HEK293 (cell line): ENCODE results near the gene ASPDH.

Experiments used
- CTCF ChIA-PET: fragments of 350-600 bp; formaldehyde crosslinking; extraction: SDS; loops from one replicate; lab custom pipeline; 2021; ENCODE audit warnings: antibody characterized with exemption; lab: Yijun Ruan, JAX
- POLR2A ChIA-PET: fragments of 300-600 bp; formaldehyde crosslinking; extraction: SDS; loops from one replicate; lab custom pipeline; 2020; ENCODE audit warnings: antibody characterized with exemption, inconsistent platforms; lab: Yijun Ruan, JAX
- H3K27ac ChIP-seq: fragments of 200-500 bp; sonication (Bioruptor generic); 2 replicates; pipeline ENCODE4 v1.5.1; 2014; ENCODE audit warnings: low read depth, low read length, control low read depth, inconsistent platforms; ENCODE audit errors: extremely low read depth
- H3K36me3 ChIP-seq, 2 experiments: fragments of 200-500 bp in 1 of 2; sonication (Bioruptor generic) in 1 of 2; 1 replicate in 1 of 2; 2 replicates in 1 of 2; pipeline ENCODE4 v1.5.1; 2014 to 2017; ENCODE audit warnings: inconsistent platforms in 2 of 2, low read length in 2 of 2; ENCODE audit not compliant: control insufficient read depth in 2 of 2, insufficient read depth in 1 of 2
- H3K4me1 ChIP-seq: fragments of 200-500 bp; sonication (Bioruptor generic); 2 replicates; pipeline ENCODE4 v1.5.1; 2014; ENCODE audit warnings: mild to moderate bottlenecking, low read length, inconsistent platforms; ENCODE audit not compliant: control insufficient read depth, insufficient read depth
- H3K4me3 ChIP-seq: 2 replicates; pipeline ENCODE4 v1.5.1; 2011; ENCODE audit warnings: low read depth, mild to moderate bottlenecking, control low read depth, low read length, moderate library complexity
- H3K9me3 ChIP-seq: fragments of 200-500 bp; sonication (Bioruptor generic); 2 replicates; pipeline ENCODE4 v1.5.1; 2014; ENCODE audit warnings: low read depth, low read length, inconsistent platforms; ENCODE audit not compliant: control insufficient read depth, insufficient read depth
- ELK4 ChIP-seq: IDR thresholded peaks from 2 replicates; pipeline ENCODE4 v1.6.1; 2011; ENCODE audit warnings: mild to moderate bottlenecking, low read depth, low read length, borderline replicate concordance
- GLIS1 ChIP-seq: fragments of 450-650 bp; formaldehyde crosslinking; IDR thresholded peaks from 2 replicates; pipeline ENCODE4 v1.5.1; 2016; ENCODE audit warnings: missing biosample characterization, missing genetic modification characterization
- KLF8 ChIP-seq: fragments of 450-650 bp; formaldehyde crosslinking; IDR thresholded peaks from 2 replicates; pipeline ENCODE4 v1.5.1; 2016; ENCODE audit warnings: missing biosample characterization, missing genetic modification characterization
- KLF9 ChIP-seq: fragments of 450-650 bp; formaldehyde crosslinking; IDR thresholded peaks from 2 replicates; pipeline ENCODE4 v1.5.1; 2016; ENCODE audit warnings: missing biosample characterization, missing genetic modification characterization, low read depth
- ZIC2 ChIP-seq: fragments of 450-650 bp; formaldehyde crosslinking; IDR thresholded peaks from 2 replicates; pipeline ENCODE4 v1.5.1; 2016; ENCODE audit warnings: missing biosample characterization, missing genetic modification characterization
- ZNF26 ChIP-seq: fragments of 450-650 bp; formaldehyde crosslinking; IDR thresholded peaks from 2 replicates; pipeline ENCODE4 v1.5.1; 2016; ENCODE audit warnings: missing biosample characterization, missing genetic modification characterization
- ZNF777 ChIP-seq: fragments of 450-650 bp; formaldehyde crosslinking; IDR thresholded peaks from 2 replicates; pipeline ENCODE4 v1.5.1; 2017; ENCODE audit warnings: missing biosample characterization, missing genetic modification characterization, borderline replicate concordance
- ZSCAN16 ChIP-seq: fragments of 450-650 bp; formaldehyde crosslinking; IDR thresholded peaks from 2 replicates; pipeline ENCODE4 v1.5.1; 2016; ENCODE audit warnings: missing biosample characterization, missing genetic modification characterization
- TF ChIP-seq, protein P1 (sequence below): fragments of 450-650 bp; formaldehyde crosslinking; IDR thresholded peaks from 2 replicates; pipeline ENCODE4 v1.5.1; 2017; ENCODE audit warnings: missing biosample characterization, missing genetic modification characterization
- TF ChIP-seq, protein P2 (sequence below): fragments of 450-650 bp; formaldehyde crosslinking; IDR thresholded peaks from 2 replicates; pipeline ENCODE4 v1.5.1; 2017; ENCODE audit warnings: missing biosample characterization, missing genetic modification characterization
- TF ChIP-seq, protein P3 (sequence below): fragments of 450-650 bp; formaldehyde crosslinking; IDR thresholded peaks from 2 replicates; pipeline ENCODE4 v1.5.1; 2016; ENCODE audit warnings: missing biosample characterization, missing genetic modification characterization

ASPDH gene

GRCh38 chr19:50513746-50514345 lies at the start of gene ASPDH:
TSS of gene ASPDH (minus strand) at chr19:50513913. CDS start at chr19:50513823, 90 bp downstream.
- CTCF ChIA-PET: interaction anchor here (2.6 kb wide), 1 partner anchor 24 kb away, joined by 11 read pairs; no protein-coding TSS in a partner anchor
- POLR2A ChIA-PET: no interaction called here
- peaks cover 0 to 7% of the 10 kb centered on the region in 2 experiments; a peak in 1 of 3 replicates for H3K36me3 ChIP-seq
- TF ChIP-seq KLF9 (tag by site-specific recombination): peak; percentile 44; the same call in 1 of the 2 replicates
- TF ChIP-seq ZNF26: no peak
- TF ChIP-seq, all 188 proteins: peak for 1
- Histone ChIP-seq H3K4me3 (no peak within 1 kb of the TSS), H3K4me1 (peaks cover 5% of the 10 kb centered on the region), H3K27ac (no peak within 1 kb of the TSS), H3K9me3 (no peaks in the 10 kb centered on the region)

DNA sequence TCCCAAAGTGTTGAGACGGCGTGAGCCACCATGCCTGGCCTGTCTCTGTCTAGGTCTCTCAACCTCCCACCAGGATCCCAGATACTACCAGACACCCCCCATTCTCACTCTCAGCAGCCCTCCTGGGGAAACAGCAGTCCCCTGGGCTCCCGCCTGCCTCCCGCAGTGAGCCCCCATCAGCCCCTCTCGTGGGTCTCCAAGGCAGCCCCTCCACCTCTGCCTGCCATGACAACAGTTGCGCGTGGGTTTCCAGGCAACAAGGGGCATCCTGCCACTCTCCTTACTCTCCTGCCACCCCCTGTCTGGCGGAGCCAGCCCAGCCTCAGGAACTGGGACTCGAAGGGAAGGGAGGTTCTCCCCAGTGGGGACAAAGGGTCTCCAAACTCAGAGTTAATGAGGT lies 49.3 kb upstream of the ASPDH start:
- Histone ChIP-seq H3K27ac (no peak overlapping the region), H3K4me1 (no peaks in the 10 kb centered on the region), H3K36me3 (no peaks in the 10 kb centered on the region; a peak in 1 of 3 replicates), H3K9me3 (no peaks in the 10 kb centered on the region), H3K4me3 (no peak overlapping the region)
- TF ChIP-seq, protein P1, sequence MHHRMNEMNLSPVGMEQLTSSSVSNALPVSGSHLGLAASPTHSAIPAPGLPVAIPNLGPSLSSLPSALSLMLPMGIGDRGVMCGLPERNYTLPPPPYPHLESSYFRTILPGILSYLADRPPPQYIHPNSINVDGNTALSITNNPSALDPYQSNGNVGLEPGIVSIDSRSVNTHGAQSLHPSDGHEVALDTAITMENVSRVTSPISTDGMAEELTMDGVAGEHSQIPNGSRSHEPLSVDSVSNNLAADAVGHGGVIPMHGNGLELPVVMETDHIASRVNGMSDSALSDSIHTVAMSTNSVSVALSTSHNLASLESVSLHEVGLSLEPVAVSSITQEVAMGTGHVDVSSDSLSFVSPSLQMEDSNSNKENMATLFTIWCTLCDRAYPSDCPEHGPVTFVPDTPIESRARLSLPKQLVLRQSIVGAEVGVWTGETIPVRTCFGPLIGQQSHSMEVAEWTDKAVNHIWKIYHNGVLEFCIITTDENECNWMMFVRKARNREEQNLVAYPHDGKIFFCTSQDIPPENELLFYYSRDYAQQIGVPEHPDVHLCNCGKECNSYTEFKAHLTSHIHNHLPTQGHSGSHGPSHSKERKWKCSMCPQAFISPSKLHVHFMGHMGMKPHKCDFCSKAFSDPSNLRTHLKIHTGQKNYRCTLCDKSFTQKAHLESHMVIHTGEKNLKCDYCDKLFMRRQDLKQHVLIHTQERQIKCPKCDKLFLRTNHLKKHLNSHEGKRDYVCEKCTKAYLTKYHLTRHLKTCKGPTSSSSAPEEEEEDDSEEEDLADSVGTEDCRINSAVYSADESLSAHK (tag by site-specific recombination): no peak
- TF ChIP-seq ZIC2 (tag by site-specific recombination) (peak; percentile 22; the same call in 1 of the 2 replicates), KLF8 (tag by site-specific recombination) (no peak), ZNF777 (tag by site-specific recombination) (no peak), ZSCAN16 (no peak)
- TF ChIP-seq, protein P2, sequence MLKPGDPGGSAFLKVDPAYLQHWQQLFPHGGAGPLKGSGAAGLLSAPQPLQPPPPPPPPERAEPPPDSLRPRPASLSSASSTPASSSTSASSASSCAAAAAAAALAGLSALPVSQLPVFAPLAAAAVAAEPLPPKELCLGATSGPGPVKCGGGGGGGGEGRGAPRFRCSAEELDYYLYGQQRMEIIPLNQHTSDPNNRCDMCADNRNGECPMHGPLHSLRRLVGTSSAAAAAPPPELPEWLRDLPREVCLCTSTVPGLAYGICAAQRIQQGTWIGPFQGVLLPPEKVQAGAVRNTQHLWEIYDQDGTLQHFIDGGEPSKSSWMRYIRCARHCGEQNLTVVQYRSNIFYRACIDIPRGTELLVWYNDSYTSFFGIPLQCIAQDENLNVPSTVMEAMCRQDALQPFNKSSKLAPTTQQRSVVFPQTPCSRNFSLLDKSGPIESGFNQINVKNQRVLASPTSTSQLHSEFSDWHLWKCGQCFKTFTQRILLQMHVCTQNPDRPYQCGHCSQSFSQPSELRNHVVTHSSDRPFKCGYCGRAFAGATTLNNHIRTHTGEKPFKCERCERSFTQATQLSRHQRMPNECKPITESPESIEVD (tag by site-specific recombination): no peak
- TF ChIP-seq, protein P3, sequence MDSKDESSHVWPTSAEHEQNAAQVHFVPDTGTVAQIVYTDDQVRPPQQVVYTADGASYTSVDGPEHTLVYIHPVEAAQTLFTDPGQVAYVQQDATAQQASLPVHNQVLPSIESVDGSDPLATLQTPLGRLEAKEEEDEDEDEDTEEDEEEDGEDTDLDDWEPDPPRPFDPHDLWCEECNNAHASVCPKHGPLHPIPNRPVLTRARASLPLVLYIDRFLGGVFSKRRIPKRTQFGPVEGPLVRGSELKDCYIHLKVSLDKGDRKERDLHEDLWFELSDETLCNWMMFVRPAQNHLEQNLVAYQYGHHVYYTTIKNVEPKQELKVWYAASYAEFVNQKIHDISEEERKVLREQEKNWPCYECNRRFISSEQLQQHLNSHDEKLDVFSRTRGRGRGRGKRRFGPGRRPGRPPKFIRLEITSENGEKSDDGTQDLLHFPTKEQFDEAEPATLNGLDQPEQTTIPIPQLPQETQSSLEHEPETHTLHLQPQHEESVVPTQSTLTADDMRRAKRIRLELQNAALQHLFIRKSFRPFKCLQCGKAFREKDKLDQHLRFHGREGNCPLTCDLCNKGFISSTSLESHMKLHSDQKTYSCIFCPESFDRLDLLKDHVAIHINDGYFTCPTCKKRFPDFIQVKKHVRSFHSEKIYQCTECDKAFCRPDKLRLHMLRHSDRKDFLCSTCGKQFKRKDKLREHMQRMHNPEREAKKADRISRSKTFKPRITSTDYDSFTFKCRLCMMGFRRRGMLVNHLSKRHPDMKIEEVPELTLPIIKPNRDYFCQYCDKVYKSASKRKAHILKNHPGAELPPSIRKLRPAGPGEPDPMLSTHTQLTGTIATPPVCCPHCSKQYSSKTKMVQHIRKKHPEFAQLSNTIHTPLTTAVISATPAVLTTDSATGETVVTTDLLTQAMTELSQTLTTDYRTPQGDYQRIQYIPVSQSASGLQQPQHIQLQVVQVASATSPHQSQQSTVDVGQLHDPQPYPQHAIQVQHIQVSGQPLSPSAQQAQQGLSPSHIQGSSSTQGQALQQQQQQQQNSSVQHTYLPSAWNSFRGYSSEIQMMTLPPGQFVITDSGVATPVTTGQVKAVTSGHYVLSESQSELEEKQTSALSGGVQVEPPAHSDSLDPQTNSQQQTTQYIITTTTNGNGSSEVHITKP (tag by site-specific recombination): 0 out of 2 replicates have a peak, but pooled peaks have one; percentile 45
- POLR2A ChIA-PET: no interaction called here
- CTCF ChIA-PET: interaction anchor here (1.2 to 12.9 kb wide), 2 partner anchors 20 to 26 kb away, joined by 3 to 210 read pairs; no protein-coding TSS in a partner anchor

- TF ChIP-seq ZIC2 (tag by site-specific recombination) (0 out of 2 replicates have a peak, but pooled peaks have one; percentile 6), ELK4 (no peak), GLIS1 (tag by site-specific recombination) (peak; percentile 73)
- ChIA-PET POLR2A (no interaction called here), CTCF (interaction anchor here (1.2 to 12.9 kb wide), 2 partner anchors 21 to 25 kb away, joined by 3 to 210 read pairs; no protein-coding TSS in a partner anchor)
- Histone ChIP-seq H3K4me1 (no peaks in the 10 kb centered on the region), H3K36me3 (no peaks in the 10 kb centered on the region; a peak in 1 of 3 replicates), H3K9me3 (no peaks in the 10 kb centered on the region), H3K27ac (no peak overlapping the region), H3K4me3 (no peak overlapping the region)
Observed at GRCh38 chr19:50562329-50562728, 48.6 kb upstream of the ASPDH start.
